CD4-positive, alpha-beta T cell treated with Interleukin-1 beta for 1 hour (primary cell): Measurements from ENCODE around the gene BRI3BP.

ENCODE experiments used
- DNase-seq, 2 donors: peaks; one replicate each; pipeline ENCODE4 v3.0.0-alpha.2; 2020 to 2022

BRI3BP gene

GRCh38 chr12:124993626-124994436 is at the start of gene BRI3BP:
Gene BRI3BP, plus strand, starts transcription at chr12:124993645. Its CDS starts 146 bp downstream, at chr12:124993791.
- peak; percentile 11 to 68 for DNase-seq

GRCh38 chr12:124946447-124946793 is 47.0 kb upstream of the BRI3BP start:
- no peak for DNase-seq

GRCh38 chr12:124947013-124947412 is 46.4 kb upstream of the BRI3BP start:
- no peak for DNase-seq

- DNase-seq = no peak
Measured at GRCh38 chr12:124947561-124948398, 45.7 kb upstream of the BRI3BP start.

GRCh38 chr12:124949066-124949465 is 44.4 kb upstream of the BRI3BP start:
- no peak for DNase-seq

GRCh38 chr12:124949779-124950728 is 43.4 kb upstream of the BRI3BP start:
- no peak for DNase-seq

GRCh38 chr12:124952295-124952694 is 41.1 kb upstream of the BRI3BP start:
- DNase-seq = no peak

GRCh38 chr12:124952801-124953200 is 40.6 kb upstream of the BRI3BP start:
- no peak for DNase-seq

GRCh38 chr12:124953689-124954405 is 39.6 kb upstream of the BRI3BP start:
- DNase-seq = no peak

- no peak for DNase-seq
Measured at GRCh38 chr12:124954771-124955170, 38.7 kb upstream of the BRI3BP start.

GRCh38 chr12:124956571-124956970 is 36.9 kb upstream of the BRI3BP start:
- no peak for DNase-seq

- no peak for DNase-seq
Measured at GRCh38 chr12:124961055-124961454, 32.4 kb upstream of the BRI3BP start.

GRCh38 chr12:124963211-124963610 is 30.2 kb upstream of the BRI3BP start:
- no peak for DNase-seq

GRCh38 chr12:124964251-124964650 is 29.2 kb upstream of the BRI3BP start:
- DNase-seq = no peak

- DNase-seq = no peak
Measured at GRCh38 chr12:124964836-124965462, 28.5 kb upstream of the BRI3BP start.

GRCh38 chr12:124967016-124967739 is 26.3 kb upstream of the BRI3BP start:
- no peak for DNase-seq

- no peak for DNase-seq
Measured at GRCh38 chr12:124968656-124969055, 24.8 kb upstream of the BRI3BP start.

GRCh38 chr12:124970647-124971402 is 22.6 kb upstream of the BRI3BP start:
- DNase-seq = no peak

GRCh38 chr12:124971603-124972002 is 21.8 kb upstream of the BRI3BP start:
- DNase-seq = no peak

GRCh38 chr12:124972211-124972610 is 21.2 kb upstream of the BRI3BP start:
- DNase-seq = no peak
